SHP77 (cell line): Measurements from ENCODE around the gene SOX8.
A peak's percentile ranks its signal among the peaks of the same experiment; 100 is the strongest.

Source experiments
- DNase-seq, 2 experiments: peaks; one replicate each; lab custom pipeline; 2025; lab: John Stamatoyannopoulos, UW

SOX8 gene

GRCh38 chr16:988471-989353, 7.1 kb downstream of the SOX8 start:
- DNase-seq, result no peak

- no peak for DNase-seq
Observed at GRCh38 chr16:989354-989814, 7.8 kb downstream of the SOX8 start.

- DNase-seq, result no peak
Observed at GRCh38 chr16:990516-991291, 9.1 kb downstream of the SOX8 start.

- DNase-seq, result no peak
Observed at GRCh38 chr16:991345-991744, 9.8 kb downstream of the SOX8 start.

GRCh38 chr16:991773-992172, 10.2 kb downstream of the SOX8 start:
- no peak for DNase-seq

GRCh38 chr16:993731-994130, 12.2 kb downstream of the SOX8 start:
- DNase-seq, result no peak

GRCh38 chr16:995087-995486, 13.5 kb downstream of the SOX8 start:
- no peak for DNase-seq

- no peak for DNase-seq
Observed at GRCh38 chr16:995783-996182, 14.2 kb downstream of the SOX8 start.

- no peak for DNase-seq
Observed at GRCh38 chr16:996681-997080, 15.1 kb downstream of the SOX8 start.

- DNase-seq, result no peak
Observed at GRCh38 chr16:997440-998051, 16.0 kb downstream of the SOX8 start.

- no peak for DNase-seq
Observed at GRCh38 chr16:998211-998610, 16.6 kb downstream of the SOX8 start.

GRCh38 chr16:998615-999014, 17.0 kb downstream of the SOX8 start:
- DNase-seq, result no peak

GRCh38 chr16:999677-1000076, 18.1 kb downstream of the SOX8 start:
- no peak for DNase-seq

- DNase-seq, result no peak
Observed at GRCh38 chr16:1000608-1001007, 19.0 kb downstream of the SOX8 start.

- no peak for DNase-seq
Observed at GRCh38 chr16:1001096-1001495, 19.5 kb downstream of the SOX8 start.

GRCh38 chr16:1002399-1003166, 21.0 kb downstream of the SOX8 start:
- DNase-seq, result peak; percentile 40 to 46

GRCh38 chr16:1003391-1004347, 22.1 kb downstream of the SOX8 start:
- no peak for DNase-seq

GRCh38 chr16:1005286-1005685, 23.7 kb downstream of the SOX8 start:
- no peak for DNase-seq

- DNase-seq, result no peak
Observed at GRCh38 chr16:1006781-1007180, 25.2 kb downstream of the SOX8 start.

- DNase-seq, result no peak
Observed at GRCh38 chr16:1007284-1007850, 25.8 kb downstream of the SOX8 start.
